Measurements from ENCODE around the gene INTS15.
"Not testable (repeated sequence)": the region's sequence is repeated elsewhere in the genome, so short reads cannot be mapped to it uniquely, and the experiment has no call there.

Gene INTS15

GRCh38 chr7:6577369-6578113, 12.3 kb upstream of the INTS15 start, which contains the start of gene ZDHHC4:
Gene ZDHHC4, plus strand, starts transcription at chr7:6577454. Its CDS starts 3,108 bp downstream, at chr7:6580562.
- peak; percentile 14 for DNase-seq

DNA sequence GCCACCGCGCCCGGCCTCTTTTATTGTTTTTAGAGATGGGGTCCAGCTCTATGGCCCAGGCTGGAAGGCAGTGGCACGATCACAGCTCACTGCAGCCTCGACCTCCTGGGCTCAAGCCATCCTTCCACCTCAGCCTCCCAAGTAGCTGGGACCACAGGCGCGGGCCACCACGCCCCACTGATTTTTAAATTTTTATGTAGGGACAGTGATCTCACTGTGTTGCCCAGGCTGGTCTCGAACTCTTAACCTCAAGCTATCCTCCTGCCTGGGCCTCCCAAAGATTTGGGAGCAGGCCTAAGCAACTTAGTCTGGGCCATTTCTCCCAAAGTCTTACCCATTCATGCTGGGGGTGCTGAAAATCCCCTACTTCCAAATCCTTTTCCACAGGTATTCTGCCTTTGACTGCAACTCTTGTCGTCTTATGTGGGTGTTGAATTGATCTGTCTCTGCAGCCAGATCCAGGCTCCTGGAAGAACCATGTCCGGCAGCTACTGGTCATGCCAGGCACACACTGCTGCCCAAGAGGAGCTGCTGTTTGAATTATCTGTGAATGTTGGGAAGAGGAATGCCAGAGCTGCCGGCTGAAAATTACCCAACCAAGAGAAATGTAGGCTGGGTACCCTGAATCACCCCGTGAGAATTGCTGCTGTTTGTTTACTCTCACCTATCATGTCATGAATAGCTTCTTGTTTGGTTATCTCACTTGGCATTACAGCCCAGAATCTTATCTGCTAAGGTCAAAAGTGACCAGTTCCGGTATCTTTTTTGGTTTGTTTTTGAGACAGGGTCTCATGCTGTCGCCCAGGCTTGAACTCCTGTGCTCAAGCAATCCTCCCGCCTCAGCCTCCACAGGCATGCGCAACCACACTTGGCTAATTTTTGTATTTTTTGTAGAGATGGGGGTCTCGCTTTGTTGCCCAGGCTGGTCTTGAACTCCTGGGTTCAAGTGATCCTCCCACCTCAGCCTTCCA, 11.4 kb upstream of the INTS15 start:
- no peak for DNase-seq

- DNase-seq: peak; percentile 32
Observed at GRCh38 chr7:6579446-6579845, 10.4 kb upstream of the INTS15 start.

DNA sequence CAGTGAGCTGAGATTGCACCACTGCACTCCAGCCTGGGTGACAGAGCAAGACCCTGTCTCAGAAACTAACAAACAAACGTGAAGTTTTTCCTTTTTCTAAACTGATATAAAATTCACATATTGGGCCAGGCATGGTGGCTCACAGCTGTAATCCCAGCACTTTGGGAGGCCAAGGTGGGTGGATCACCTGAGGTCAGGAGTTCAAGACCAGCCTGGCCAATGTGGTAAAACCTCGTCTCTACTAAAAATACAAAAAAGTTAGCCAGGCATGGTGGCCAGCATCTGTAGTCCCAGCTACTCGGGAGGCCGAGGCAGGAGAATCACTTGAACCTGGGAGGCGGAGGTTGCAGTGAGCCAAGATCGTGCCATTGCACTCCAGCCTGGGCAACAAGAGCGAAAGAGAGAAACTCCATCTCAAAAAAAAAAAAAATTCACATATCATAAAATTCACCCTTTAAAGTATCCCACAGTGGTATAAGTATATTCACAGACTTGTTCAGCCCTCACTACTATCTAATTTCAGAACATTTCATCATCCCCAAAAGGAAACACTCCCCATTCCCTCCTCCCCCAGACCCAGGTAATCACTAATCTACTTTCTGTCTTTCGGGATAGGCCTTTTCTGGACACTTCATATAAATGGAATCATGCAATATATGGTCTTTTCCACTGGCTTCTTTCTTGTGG, 3.9 kb upstream of the INTS15 start:
- not testable (repeated sequence) for DNase-seq

DNA sequence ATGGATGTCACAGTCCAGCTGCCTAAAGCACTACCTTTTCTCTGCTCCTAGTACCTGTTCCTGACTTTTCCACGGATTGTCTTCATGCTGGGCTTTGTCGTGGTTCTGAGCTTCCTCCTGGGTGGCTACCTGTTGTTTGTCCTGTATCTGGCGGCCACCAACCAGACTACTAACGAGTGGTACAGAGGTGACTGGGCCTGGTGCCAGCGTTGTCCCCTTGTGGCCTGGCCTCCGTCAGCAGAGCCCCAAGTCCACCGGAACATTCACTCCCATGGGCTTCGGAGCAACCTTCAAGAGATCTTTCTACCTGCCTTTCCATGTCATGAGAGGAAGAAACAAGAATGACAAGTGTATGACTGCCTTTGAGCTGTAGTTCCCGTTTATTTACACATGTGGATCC, 1.3 kb upstream of the INTS15 start:
- no peak for DNase-seq

- DNase-seq: no peak
Observed at GRCh38 chr7:6589151-6589828, 531 bp upstream of the INTS15 start.

DNA sequence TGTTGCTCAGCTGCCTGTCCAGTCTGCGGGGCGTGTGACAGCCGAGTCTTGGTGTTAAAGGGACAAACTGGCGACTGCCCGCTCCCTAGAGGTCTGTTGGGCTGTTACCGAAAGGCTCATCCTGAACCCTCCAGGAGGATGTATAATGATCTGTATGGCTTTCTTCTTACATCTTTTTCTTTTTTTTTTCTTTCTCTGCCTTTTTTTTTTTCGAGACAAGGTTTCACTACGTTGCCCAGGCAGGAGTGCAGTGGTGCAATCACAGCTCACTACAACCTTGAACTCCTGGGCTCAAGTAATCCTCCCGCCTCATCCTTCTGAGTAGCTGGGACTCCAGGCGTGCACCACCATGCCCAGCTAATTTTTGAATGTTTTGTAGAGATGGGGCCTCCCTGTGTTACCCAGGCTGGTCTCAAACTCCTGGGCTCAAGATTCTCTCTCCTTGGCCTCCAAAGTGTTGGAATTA, 857 bp downstream of the INTS15 start:
- DNase-seq: no peak

GRCh38 chr7:6600093-6600492, 10.3 kb downstream of the INTS15 start:
- DNase-seq: no peak

- no peak for DNase-seq
Observed at GRCh38 chr7:6604458-6604857, 14.6 kb downstream of the INTS15 start.

GRCh38 chr7:6606866-6607583, 17.2 kb downstream of the INTS15 start:
- no peak for DNase-seq

GRCh38 chr7:6607651-6608051, 17.8 kb downstream of the INTS15 start:
- DNase-seq: no peak

DNA sequence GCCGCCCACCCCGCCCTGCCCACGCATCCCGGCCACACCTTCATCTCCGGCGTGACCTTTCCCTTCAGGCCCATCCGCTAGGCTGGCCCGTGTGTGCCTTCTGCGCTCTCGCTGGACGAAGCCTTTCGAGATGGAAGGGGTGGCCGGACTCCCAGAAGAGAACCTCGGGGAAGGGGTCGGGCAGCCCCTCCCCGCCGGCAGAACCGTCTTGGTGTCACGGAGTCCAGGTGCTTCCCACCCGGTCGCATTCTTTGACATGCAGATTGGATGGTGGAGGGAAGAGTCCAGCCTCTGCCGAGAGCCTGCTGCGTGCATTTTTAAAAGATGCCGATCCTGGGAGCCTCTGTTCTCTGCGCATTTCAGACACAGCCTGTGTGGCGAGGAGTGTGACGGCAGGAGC, 18.3 kb downstream of the INTS15 start:
- no peak for DNase-seq

GRCh38 chr7:6608794-6609193, 19.0 kb downstream of the INTS15 start:
- no peak for DNase-seq

- no peak for DNase-seq
Observed at GRCh38 chr7:6612819-6613218, 23.0 kb downstream of the INTS15 start.

DNA sequence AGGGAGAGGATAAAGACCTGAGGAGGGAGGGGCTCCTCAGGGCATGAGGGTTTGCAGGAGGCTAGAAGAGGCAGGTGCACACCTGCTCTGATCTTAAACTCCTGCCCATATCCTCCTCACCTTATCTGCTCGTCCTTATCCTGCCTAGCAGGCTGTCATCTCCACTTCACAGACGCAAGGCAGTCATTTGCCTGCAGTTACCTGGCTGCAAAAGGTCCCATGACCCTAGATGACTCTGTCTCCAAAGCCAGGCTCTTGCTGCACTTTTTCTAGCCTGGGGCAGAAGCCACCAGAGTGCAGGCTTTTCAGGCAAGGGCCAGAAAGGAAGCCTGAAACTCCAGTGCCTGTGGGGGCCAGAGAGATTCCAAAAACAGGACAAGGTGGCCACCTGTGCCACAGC, 23.9 kb downstream of the INTS15 start:
- no peak for DNase-seq

DNA sequence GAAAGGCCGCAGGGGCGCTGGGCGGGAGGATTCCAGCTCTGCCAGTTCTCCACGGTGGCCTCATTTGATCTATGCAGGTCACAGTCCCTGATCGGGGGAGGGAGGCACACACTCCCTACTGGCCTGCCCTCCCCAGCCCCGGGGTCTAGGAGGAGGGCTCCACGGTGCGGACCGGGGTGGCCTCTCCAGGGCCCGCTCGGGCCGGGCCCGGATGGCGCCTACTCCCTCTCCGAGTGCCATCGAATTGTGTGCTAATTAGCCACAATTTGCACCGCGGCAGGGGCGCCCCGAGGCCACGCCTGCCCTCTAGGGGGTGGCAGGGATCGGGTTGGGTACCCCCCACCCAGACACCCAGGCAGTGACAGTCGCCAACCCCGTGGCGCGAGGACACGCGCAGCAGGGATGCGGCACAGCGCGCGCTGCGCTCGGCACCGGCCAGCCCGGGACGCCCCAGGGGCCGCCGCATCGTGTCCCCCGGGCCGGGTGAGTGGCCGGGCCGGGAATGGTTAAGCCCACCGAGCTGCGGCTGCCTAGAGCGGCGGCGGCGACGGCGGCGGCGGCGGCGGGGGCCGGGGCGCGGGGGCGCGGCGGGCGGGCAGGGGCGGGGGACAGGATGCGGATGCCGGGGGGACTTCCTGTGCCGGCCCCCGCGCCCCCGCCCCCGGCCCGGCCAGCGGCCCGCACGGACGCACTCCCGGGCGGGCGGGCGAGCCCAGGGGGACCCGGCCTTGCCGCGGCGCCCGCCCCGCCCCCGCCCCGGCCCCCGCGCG, 25.3 kb downstream of the INTS15 start, which contains the start of gene ZNF853:
Gene ZNF853, plus strand, starts transcription at position 658 of the 770 bp plus-strand sequence. CDS start 565 bp downstream, outside the sequence.
- DNase-seq: no peak

- DNase-seq: no peak
Observed at GRCh38 chr7:6615723-6616555, 26.1 kb downstream of the INTS15 start.

DNA sequence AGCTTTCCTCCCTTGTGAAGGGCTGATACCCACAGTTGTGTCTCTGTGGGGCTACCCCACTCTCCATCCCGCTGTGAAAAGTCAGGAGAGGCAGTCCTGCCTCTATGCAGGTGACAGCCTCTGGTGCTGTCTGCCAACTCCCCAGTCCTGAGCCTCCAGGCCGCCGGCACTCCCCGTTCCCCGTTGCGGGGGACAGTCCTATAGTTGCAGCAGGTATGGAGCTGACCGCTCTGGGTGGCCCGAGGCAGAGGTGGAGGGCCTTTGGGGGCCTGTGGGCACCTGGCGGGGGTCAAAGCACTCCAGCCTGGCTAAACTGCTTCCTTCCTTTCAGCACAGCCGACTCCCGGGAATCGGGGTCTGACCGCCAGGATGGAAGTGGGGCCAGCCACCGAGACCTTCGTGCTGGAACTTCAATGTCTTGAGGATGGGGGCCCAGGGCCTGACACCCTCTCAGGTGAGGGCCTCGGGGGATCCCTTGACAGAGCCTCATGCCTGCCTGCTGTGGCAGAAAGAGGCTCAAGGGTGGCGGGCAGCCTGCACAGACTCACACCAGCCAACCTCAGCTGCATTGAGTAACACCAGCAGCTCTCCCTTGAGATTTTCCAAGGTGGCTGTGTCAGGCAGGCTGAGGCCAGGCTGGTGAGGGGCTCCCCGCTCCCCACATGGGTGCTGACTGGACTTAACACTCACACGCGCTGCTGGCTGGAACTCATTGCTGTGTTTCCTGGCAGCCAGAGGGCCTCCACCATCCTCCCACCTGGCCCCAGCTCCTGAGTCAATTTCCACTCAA, 27.2 kb downstream of the INTS15 start:
- DNase-seq: no peak

DNA sequence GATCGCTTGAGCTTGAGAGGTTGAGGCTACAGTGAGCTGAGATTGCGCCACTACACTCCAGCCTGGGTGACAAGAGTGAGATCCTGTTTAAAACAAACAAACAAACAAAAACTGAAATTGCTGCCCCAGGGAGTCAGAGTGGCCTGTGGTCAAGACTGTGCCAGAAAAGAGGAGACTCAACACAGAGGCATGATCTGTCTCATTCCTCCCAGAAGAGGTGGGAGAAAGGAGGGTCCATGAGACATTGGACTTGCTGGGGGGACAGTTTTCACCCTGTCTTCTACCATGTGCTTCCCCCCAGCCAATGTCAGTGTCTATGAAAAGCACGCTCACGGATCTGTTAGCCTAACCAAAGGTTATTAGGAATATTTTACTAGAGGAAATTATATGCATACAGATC, 28.8 kb downstream of the INTS15 start:
- DNase-seq: no peak
